KOPT-K1 (cell line): Measurements from ENCODE around the gene DR1.
A peak's percentile ranks its signal among the peaks of the same experiment; 100 is the strongest.
"Not testable (repeated sequence)": the region's sequence is repeated elsewhere in the genome, so short reads cannot be mapped to it uniquely, and the experiment has no call there.

Experiments used
- H3K27ac ChIP-seq: fragments of 200-600 bp; sonication (generic); 2 replicates; pipeline ENCODE4 v1.5.1; 2016; ENCODE audit warnings: antibody characterized with exemption, mild to moderate bottlenecking, low read depth, low read length; ENCODE audit not compliant: poor library complexity, severe bottlenecking
- H3K36me3 ChIP-seq: fragments of 200-600 bp; sonication (generic); 2 replicates; pipeline ENCODE4 v1.5.1; 2017; ENCODE audit warnings: antibody characterized with exemption, mild to moderate bottlenecking, low read length, moderate library complexity; ENCODE audit not compliant: insufficient read depth
- H3K9me3 ChIP-seq: fragments of 200-600 bp; sonication (generic); 2 replicates; pipeline ENCODE4 v1.5.1; 2017; ENCODE audit warnings: antibody characterized with exemption, low read length, mild to moderate bottlenecking; ENCODE audit not compliant: insufficient read depth, poor library complexity, severe bottlenecking

The DR1 gene

GRCh38 chr1:93350875-93351274 is 5.2 kb downstream of the DR1 start:
- Histone ChIP-seq H3K27ac (no peak overlapping the region), H3K36me3 (peaks cover 70% of the 10 kb centered on the region), H3K9me3 (no peaks in the 10 kb centered on the region)

GRCh38 chr1:93351346-93351745 is 5.6 kb downstream of the DR1 start:
- H3K36me3 ChIP-seq: peaks cover 75% of the 10 kb centered on the region
- not testable (repeated sequence) for H3K9me3 ChIP-seq, H3K27ac ChIP-seq

- peaks cover 85% of the 10 kb centered on the region for H3K36me3 ChIP-seq
- no peaks in the 10 kb centered on the region for H3K9me3 ChIP-seq
- no peak overlapping the region for H3K27ac ChIP-seq
These were observed 6.7 kb downstream of the DR1 start for GRCh38 chr1:93352376-93352775.

GRCh38 chr1:93353286-93353685 is 7.6 kb downstream of the DR1 start:
- no peaks in the 10 kb centered on the region for H3K9me3 ChIP-seq
- H3K36me3 ChIP-seq: peaks cover 91% of the 10 kb centered on the region
- peak overlapping the region; percentile 38 for H3K27ac ChIP-seq

- no peak overlapping the region for H3K27ac ChIP-seq
- H3K9me3 ChIP-seq: no peaks in the 10 kb centered on the region
- peaks cover 91% of the 10 kb centered on the region for H3K36me3 ChIP-seq
These were observed 9.0 kb downstream of the DR1 start for GRCh38 chr1:93354749-93355148.

GRCh38 chr1:93357242-93357641 is 11.5 kb downstream of the DR1 start:
- Histone ChIP-seq H3K9me3 (no peaks in the 10 kb centered on the region), H3K27ac (no peak overlapping the region), H3K36me3 (peaks cover 100% of the 10 kb centered on the region)

- no peaks in the 10 kb centered on the region for H3K9me3 ChIP-seq
- no peak overlapping the region for H3K27ac ChIP-seq
- peaks cover 100% of the 10 kb centered on the region for H3K36me3 ChIP-seq
These were observed 12.6 kb downstream of the DR1 start for GRCh38 chr1:93358293-93358692.

- H3K9me3 ChIP-seq: no peaks in the 10 kb centered on the region
- peaks cover 98% of the 10 kb centered on the region for H3K36me3 ChIP-seq
- no peak overlapping the region for H3K27ac ChIP-seq
These were observed 14.4 kb downstream of the DR1 start for GRCh38 chr1:93360111-93360510.

- H3K36me3 ChIP-seq: peaks cover 98% of the 10 kb centered on the region
- H3K27ac ChIP-seq: no peak overlapping the region
- H3K9me3 ChIP-seq: no peaks in the 10 kb centered on the region
These were observed 16.5 kb downstream of the DR1 start for GRCh38 chr1:93362237-93362636.

- Histone ChIP-seq H3K9me3 (no peaks in the 10 kb centered on the region), H3K27ac (no peak overlapping the region), H3K36me3 (peaks cover 91% of the 10 kb centered on the region)
These were observed 20.1 kb downstream of the DR1 start for GRCh38 chr1:93365813-93366212.

GRCh38 chr1:93369734-93370133 is 24.0 kb downstream of the DR1 start:
- Histone ChIP-seq H3K27ac (no peak overlapping the region), H3K9me3 (no peaks in the 10 kb centered on the region), H3K36me3 (peaks cover 62% of the 10 kb centered on the region)

GRCh38 chr1:93374334-93375106 is 28.8 kb downstream of the DR1 start:
- Histone ChIP-seq H3K27ac (no peak overlapping the region), H3K9me3 (no peaks in the 10 kb centered on the region), H3K36me3 (peaks cover 18% of the 10 kb centered on the region; the same call in 1 of the 2 replicates)

GRCh38 chr1:93384656-93385055 is 38.9 kb downstream of the DR1 start:
- H3K9me3 ChIP-seq: peaks cover 29% of the 10 kb centered on the region
- no peaks in the 10 kb centered on the region for H3K36me3 ChIP-seq
- no peak overlapping the region for H3K27ac ChIP-seq

GRCh38 chr1:93386268-93386667 is 40.6 kb downstream of the DR1 start:
- H3K9me3 ChIP-seq: peaks cover 29% of the 10 kb centered on the region
- H3K36me3 ChIP-seq, H3K27ac ChIP-seq: not testable (repeated sequence)

- Histone ChIP-seq H3K27ac (no peak overlapping the region), H3K9me3 (peaks cover 3% of the 10 kb centered on the region), H3K36me3 (no peaks in the 10 kb centered on the region)
These were observed 48.8 kb downstream of the DR1 start for GRCh38 chr1:93394514-93394913.

- Histone ChIP-seq H3K9me3 (peaks cover 3% of the 10 kb centered on the region), H3K27ac (no peak overlapping the region), H3K36me3 (no peaks in the 10 kb centered on the region)
These were observed 49.5 kb downstream of the DR1 start for GRCh38 chr1:93395195-93395594.
